Measurements from ENCODE around the gene REC8. TPM values are rescaled to one million over a fixed set of nuclear protein-coding genes. Genes with fewer than 3 reads are reported as not detected.

REC8 gene
- total and polyA plus RNA-seq, 10 of the 15 experiments (the other 5 are each of a cell fraction or from before 2014, with no cell fraction given): 4.2 to 76.9 (median 29.1) TPM

- WGBS (ENCODE audit: insufficient coverage, insufficient replicate concordance, low lambda C conversion rate, missing lambda C conversion rate): 52% methylated on average over 1 of the region's 2 CpGs
- Histone ChIP-seq H3K27ac (ENCODE audit: control insufficient read depth, insufficient read depth) (peak overlapping the region; percentile 42), H3K4me1 (ENCODE audit: control insufficient read depth, insufficient read depth, low read length) (peaks cover 33% of the 10 kb centered on the region), H3K36me3 (ENCODE audit: control insufficient read depth in 2 of 2, insufficient read depth in 2 of 2, low read length in 1 of 2) (peaks cover 2 to 4% of the 10 kb centered on the region in 2 experiments; a peak in 3 of 4 replicates), H3K9ac (ENCODE audit: control insufficient read depth, insufficient read depth, low read length) (no peak overlapping the region), H2AFZ (ENCODE audit: control insufficient read depth, low read depth, low read length) (no peak overlapping the region), H3K79me2 (ENCODE audit: control insufficient read depth, insufficient read depth, low read length) (no peaks in the 10 kb centered on the region), H3K4me2 (ENCODE audit: control insufficient read depth, insufficient read depth) (peak overlapping the region; percentile 41; the same call in 1 of the 2 replicates), H4K20me1 (ENCODE audit: control insufficient read depth, insufficient read depth) (no peaks in the 10 kb centered on the region), H3K4me3 (peak overlapping the region; percentile 37; the same call in 1 of the 2 replicates), H3K9me3 (replicated peaks; ENCODE audit: control insufficient read depth, insufficient read depth, low read length) (no peaks in the 10 kb centered on the region), H3K27me3 (replicated peaks in 1 of 2; ENCODE audit: control insufficient read depth in 2 of 2, insufficient read depth in 2 of 2, low read length in 1 of 2) (no peaks in the 10 kb centered on the region)
- peak; percentile 27 for FAIRE-seq
- DNase-seq (ENCODE audit: low read depth, low spot score): no peak
- ChIA-PET RAD21 (ENCODE audit: unreplicated experiment) (interaction anchor here (1.6 to 2.9 kb wide), 3 partner anchors 8 to 33 kb away, joined by 6 to 16 read pairs (median 11); partner anchors contain the start of genes DCAF11, IRF9, NRL and PSME1), CTCF (interaction anchor here (0.8 to 1.2 kb wide), 4 partner anchors 9 to 88 kb away, joined by 3 to 4 read pairs (median 4); partner anchors contain the start of genes IRF9 and MDP1), POLR2A (interaction anchor here (5.9 to 17.1 kb wide), 2 partner anchors 8 to 12 kb away, joined by 52 to 276 read pairs; partner anchors contain the start of genes DCAF11, EMC9, FITM1 and NRL), SMC1A (ENCODE audit: uncharacterized antibody, unreplicated experiment) (interaction anchor here (1.0 to 6.1 kb wide), 7 partner anchors 8 to 34 kb away, joined by 3 to 47 read pairs (median 4); partner anchors contain the start of genes DCAF11, IRF9, NRL and PSME1)
- no TSS peak for BruUV-seq (replicated peaks)
- ATAC-seq: no peak; the same call in 2 of the 3 replicates
- in situ Hi-C loops (cut with MboI): no loop called here
- intact Hi-C loops (cut with micrococcal nuclease; ENCODE audit: unreplicated experiment): no loop called here
- TF ChIP-seq, protein P1, sequence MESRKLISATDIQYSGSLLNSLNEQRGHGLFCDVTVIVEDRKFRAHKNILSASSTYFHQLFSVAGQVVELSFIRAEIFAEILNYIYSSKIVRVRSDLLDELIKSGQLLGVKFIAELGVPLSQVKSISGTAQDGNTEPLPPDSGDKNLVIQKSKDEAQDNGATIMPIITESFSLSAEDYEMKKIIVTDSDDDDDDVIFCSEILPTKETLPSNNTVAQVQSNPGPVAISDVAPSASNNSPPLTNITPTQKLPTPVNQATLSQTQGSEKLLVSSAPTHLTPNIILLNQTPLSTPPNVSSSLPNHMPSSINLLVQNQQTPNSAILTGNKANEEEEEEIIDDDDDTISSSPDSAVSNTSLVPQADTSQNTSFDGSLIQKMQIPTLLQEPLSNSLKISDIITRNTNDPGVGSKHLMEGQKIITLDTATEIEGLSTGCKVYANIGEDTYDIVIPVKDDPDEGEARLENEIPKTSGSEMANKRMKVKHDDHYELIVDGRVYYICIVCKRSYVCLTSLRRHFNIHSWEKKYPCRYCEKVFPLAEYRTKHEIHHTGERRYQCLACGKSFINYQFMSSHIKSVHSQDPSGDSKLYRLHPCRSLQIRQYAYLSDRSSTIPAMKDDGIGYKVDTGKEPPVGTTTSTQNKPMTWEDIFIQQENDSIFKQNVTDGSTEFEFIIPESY (IDR thresholded peaks at IDR 0.05): no peak
- TF ChIP-seq, protein P2, sequence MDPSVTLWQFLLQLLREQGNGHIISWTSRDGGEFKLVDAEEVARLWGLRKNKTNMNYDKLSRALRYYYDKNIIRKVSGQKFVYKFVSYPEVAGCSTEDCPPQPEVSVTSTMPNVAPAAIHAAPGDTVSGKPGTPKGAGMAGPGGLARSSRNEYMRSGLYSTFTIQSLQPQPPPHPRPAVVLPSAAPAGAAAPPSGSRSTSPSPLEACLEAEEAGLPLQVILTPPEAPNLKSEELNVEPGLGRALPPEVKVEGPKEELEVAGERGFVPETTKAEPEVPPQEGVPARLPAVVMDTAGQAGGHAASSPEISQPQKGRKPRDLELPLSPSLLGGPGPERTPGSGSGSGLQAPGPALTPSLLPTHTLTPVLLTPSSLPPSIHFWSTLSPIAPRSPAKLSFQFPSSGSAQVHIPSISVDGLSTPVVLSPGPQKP (IDR thresholded peaks at IDR 0.05; ENCODE audit: low read depth, low read length): no peak
- no peak for TF ChIP-seq SMAD5 (IDR thresholded peaks at IDR 0.05; ENCODE audit: low read depth)
- no peak for TF ChIP-seq SUZ12 (IDR thresholded peaks at IDR 0.05; ENCODE audit: unreplicated experiment)
- TF ChIP-seq SIX5 (IDR thresholded peaks at IDR 0.05; ENCODE audit: low read depth, low read length, severe bottlenecking): no peak
- TF ChIP-seq MTA2 (IDR thresholded peaks at IDR 0.05; ENCODE audit: low read depth): no peak
- no peak for TF ChIP-seq IRF4 (IDR thresholded peaks at IDR 0.05; ENCODE audit: low read depth, low read length)
- no peak for TF ChIP-seq POLR2AphosphoS5 (IDR thresholded peaks at IDR 0.05; ENCODE audit: low read length)
- TF ChIP-seq ZSCAN29 (IDR thresholded peaks at IDR 0.05): no peak
- TF ChIP-seq POLR2A (IDR thresholded peaks at IDR 0.05; ENCODE audit: low read depth, low read length): no peak
- no peak for TF ChIP-seq FOXM1 (IDR thresholded peaks at IDR 0.05; ENCODE audit: low read depth, low read length)
- 0 out of 2 replicates have a peak, but pooled peaks have one; percentile 39 for TF ChIP-seq TCF7 (IDR thresholded peaks at IDR 0.05; ENCODE audit: borderline replicate concordance)
- TF ChIP-seq JUNB (IDR thresholded peaks at IDR 0.05): 0 out of 2 replicates have a peak, but pooled peaks have one; percentile 15
- TF ChIP-seq SUPT20H (IDR thresholded peaks at IDR 0.05; ENCODE audit: borderline replicate concordance, control insufficient read depth, low read depth, low read length): no peak
- TF ChIP-seq TCF3 (IDR thresholded peaks at IDR 0.05; ENCODE audit: borderline replicate concordance, insufficient read depth, low read depth, low read length): no peak
- TF ChIP-seq YBX1 (IDR thresholded peaks at IDR 0.05): no peak
- TF ChIP-seq SREBF2 (IDR thresholded peaks at IDR 0.05; ENCODE audit: low read length): no peak
- no peak for TF ChIP-seq BCL3 (IDR thresholded peaks at IDR 0.05; ENCODE audit: borderline replicate concordance, insufficient read depth, low read depth, low read length, poor library complexity, severe bottlenecking)
- no peak for TF ChIP-seq KAT2A (conservative IDR thresholded peaks at IDR 0.05; ENCODE audit: control insufficient read depth, low read depth, low read length)
Measured at GRCh38 chr14:24127673-24128072, 44.2 kb upstream of the REC8 start.
